CD4-positive, CD25-positive, alpha-beta regulatory T cell (primary cell): ENCODE data around the gene LCORL. TPM values are rescaled to one million over a fixed set of nuclear protein-coding genes. Genes with fewer than 3 reads are reported as not detected.

Source experiments
- ATAC-seq, 2 donors: fragments of 150-1000 bp; cut with Tn5 transposase; one replicate each; pipeline ENCODE4 v1.10.0; 2021; ENCODE audit warnings: low read depth in 2 of 2, moderate number of reproducible peaks in 2 of 2, moderate library complexity in 1 of 2
- DNase-seq, 3 donors: peaks; one replicate each; pipeline versions ENCODE4 v3.0.0 to v3.0.0-alpha.2; 2012 to 2022; ENCODE audit warnings: mixed read lengths in 1 of 3
- H3K27ac ChIP-seq: one replicate; pipeline ENCODE4 v1.7.0; 2013; ENCODE audit warnings: mild to moderate bottlenecking, low read length; ENCODE audit not compliant: insufficient read depth, poor library complexity, severe bottlenecking
- H3K27me3 ChIP-seq: one replicate; pipeline ENCODE4 v1.7.0; 2013; ENCODE audit warnings: low read length; ENCODE audit not compliant: control insufficient read depth, insufficient read depth
- H3K36me3 ChIP-seq: one replicate; pipeline ENCODE4 v1.7.0; 2013; ENCODE audit warnings: mild to moderate bottlenecking, low read length, moderate library complexity; ENCODE audit not compliant: control insufficient read depth, insufficient read depth
- H3K4me1 ChIP-seq: 2 replicates; pipeline ENCODE4 v1.7.0; 2013; ENCODE audit warnings: mild to moderate bottlenecking, low read length; ENCODE audit not compliant: insufficient read depth, control insufficient read depth, poor library complexity, severe bottlenecking
- H3K4me3 ChIP-seq: one replicate; pipeline ENCODE4 v1.7.0; 2013; ENCODE audit warnings: low read depth, mild to moderate bottlenecking, low read length, moderate library complexity
- H3K9me3 ChIP-seq, 2 experiments: 1 replicate in 1 of 2; 2 replicates in 1 of 2; pipeline ENCODE4 v1.7.0; 2013; ENCODE audit warnings: low read length in 2 of 2, mild to moderate bottlenecking in 1 of 2, moderate library complexity in 1 of 2; ENCODE audit not compliant: control insufficient read depth in 2 of 2
- H3K27ac Mint-ChIP-seq, 3 donors: one replicate each; pipeline ENCODE4 v1.8.0; 2020 to 2022; ENCODE audit warnings: mild to moderate bottlenecking in 3 of 3, mixed read lengths in 3 of 3, moderate library complexity in 2 of 3
- H3K27me3 Mint-ChIP-seq: one replicate; pipeline ENCODE4 v1.8.0; 2022; ENCODE audit warnings: mild to moderate bottlenecking, mixed read lengths
- H3K36me3 Mint-ChIP-seq: one replicate; pipeline ENCODE4 v1.8.0; 2020; ENCODE audit warnings: mixed read lengths
- H3K4me1 Mint-ChIP-seq, 4 donors: one replicate each; pipeline ENCODE4 v1.8.0; 2020 to 2022; ENCODE audit warnings: mixed read lengths in 4 of 4, mild to moderate bottlenecking in 1 of 4
- H3K4me3 Mint-ChIP-seq, 4 donors: one replicate each; pipeline ENCODE4 v1.8.0; 2020 to 2022; ENCODE audit warnings: mild to moderate bottlenecking in 4 of 4, mixed read lengths in 4 of 4, moderate library complexity in 3 of 4
- H3K9me3 Mint-ChIP-seq, 7 donors: one replicate each; pipeline ENCODE4 v1.8.0; 2020 to 2022; ENCODE audit warnings: mixed read lengths in 7 of 7, mild to moderate bottlenecking in 3 of 7, moderate library complexity in 2 of 7
- polyA plus RNA-seq, 4 donors: library from polyadenylated mRNA; unstranded; fragments of 300-500 nt; fragmentation: Illumina TruSeq; gene quantifications; one replicate each; pipeline ENCODE4 v1.2.3, GENCODE V29; 2021
- total RNA-seq: library from RNA; stranded (reverse); gene quantifications from one replicate; pipeline ENCODE4 v1.2.3, GENCODE V29; 2022

The LCORL gene
- total and polyA plus RNA-seq, 5 donors from 2014 or later: 7.0 to 15.6 (median 11.3) TPM

DNA sequence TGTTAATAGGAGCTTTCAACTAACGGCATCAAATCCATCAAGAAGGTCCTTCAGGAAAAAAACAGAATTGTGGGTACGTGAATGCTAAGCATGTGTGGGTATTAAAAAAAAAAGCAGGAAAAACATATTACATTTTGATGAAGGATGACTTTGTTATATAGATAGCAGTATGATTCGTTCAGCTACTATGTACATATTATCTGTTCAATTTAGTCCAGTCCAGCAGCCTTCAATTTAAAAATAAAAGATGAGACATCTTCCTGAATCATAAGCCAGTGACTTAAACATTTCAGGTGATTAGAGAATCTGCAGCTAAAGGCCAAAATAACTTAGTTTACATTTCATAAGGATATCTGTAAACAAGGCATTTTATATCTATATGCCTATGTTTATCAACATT, 63.4 kb downstream of the LCORL start:
- H3K36me3 Mint-ChIP-seq: peaks cover 61% of the 10 kb centered on the region
- H3K9me3 Mint-ChIP-seq: peaks cover 0 to 8% (median 1%) of the 10 kb centered on the region in 7 donors
- Histone ChIP-seq H3K27ac (no peak overlapping the region), H3K4me3 (no peak overlapping the region), H3K9me3 (no peaks in the 10 kb centered on the region), H3K27me3 (no peaks in the 10 kb centered on the region), H3K36me3 (peaks cover 24% of the 10 kb centered on the region), H3K4me1 (no peaks in the 10 kb centered on the region)
- H3K4me3 Mint-ChIP-seq: no peak overlapping the region
- no peaks in the 10 kb centered on the region for H3K27me3 Mint-ChIP-seq
- DNase-seq (no peak), ATAC-seq (no peak)
- H3K4me1 Mint-ChIP-seq: peaks cover 0 to 23% (median 11%) of the 10 kb centered on the region in 4 donors
- peak overlapping the region in 1 of 3 donors; percentile 49 for H3K27ac Mint-ChIP-seq

DNA sequence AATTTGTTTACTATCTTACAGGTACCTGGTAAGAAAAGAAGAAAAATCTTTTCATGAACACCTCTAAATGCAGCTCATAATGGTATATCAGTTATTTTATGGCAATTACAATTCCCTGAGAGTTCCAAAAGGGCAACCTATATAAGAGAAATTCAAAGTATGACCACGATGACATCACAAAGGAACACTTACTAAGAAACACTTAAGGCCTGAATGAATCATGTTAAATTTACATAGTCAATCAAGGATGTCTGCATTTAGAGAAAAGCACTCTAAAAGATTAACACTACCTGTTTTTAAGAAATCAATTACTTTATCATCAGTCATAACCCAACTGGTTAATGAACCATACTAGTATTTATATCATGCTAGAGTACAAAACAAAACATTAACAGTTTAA, 63.9 kb downstream of the LCORL start:
- H3K27ac ChIP-seq: no peak overlapping the region
- peaks cover 27% of the 10 kb centered on the region for H3K36me3 ChIP-seq
- Mint-ChIP-seq H3K36me3 (peaks cover 65% of the 10 kb centered on the region), H3K27me3 (no peaks in the 10 kb centered on the region), H3K4me3 (no peak overlapping the region), H3K27ac (peak overlapping the region in 1 of 3 donors; percentile 49), H3K4me1 (peaks cover 1 to 23% (median 11%) of the 10 kb centered on the region in 4 donors), H3K9me3 (peaks cover 0 to 8% (median 1%) of the 10 kb centered on the region in 7 donors)
- H3K4me3 ChIP-seq: no peak overlapping the region
- peak in 1 of 3 donors; percentile 7 for DNase-seq
- no peaks in the 10 kb centered on the region for H3K27me3 ChIP-seq
- H3K9me3 ChIP-seq: no peaks in the 10 kb centered on the region
- H3K4me1 ChIP-seq: no peaks in the 10 kb centered on the region
- ATAC-seq: no peak

DNA sequence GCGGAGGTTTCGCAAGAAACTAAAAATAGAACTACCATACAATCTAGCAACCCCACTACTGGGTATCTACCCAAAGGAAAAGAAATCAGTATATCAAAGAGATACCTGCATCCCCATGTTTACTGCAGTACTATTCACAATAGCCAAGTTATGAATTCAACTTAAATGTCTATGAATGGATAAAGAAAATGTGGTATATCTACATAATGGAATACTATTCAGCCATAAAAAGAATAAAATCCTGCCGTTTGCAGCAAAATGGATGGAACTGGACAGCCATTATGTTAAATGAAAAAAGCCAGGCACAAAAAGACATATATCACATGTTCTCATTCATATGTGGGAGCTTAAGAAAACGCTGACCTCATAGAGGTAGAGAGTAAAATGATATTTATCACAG, 65.3 kb downstream of the LCORL start:
- Mint-ChIP-seq H3K9me3 (peaks cover 0 to 8% (median 1%) of the 10 kb centered on the region in 7 donors), H3K27me3 (no peaks in the 10 kb centered on the region), H3K27ac (no peak overlapping the region), H3K4me3 (no peak overlapping the region), H3K4me1 (peaks cover 2 to 18% (median 10%) of the 10 kb centered on the region in 4 donors), H3K36me3 (peaks cover 57% of the 10 kb centered on the region)
- DNase-seq (no peak), ATAC-seq (no peak)
- H3K27me3 ChIP-seq: no peaks in the 10 kb centered on the region
- H3K4me1 ChIP-seq: no peaks in the 10 kb centered on the region
- peaks cover 20% of the 10 kb centered on the region for H3K36me3 ChIP-seq
- no peak overlapping the region for H3K4me3 ChIP-seq
- no peaks in the 10 kb centered on the region for H3K9me3 ChIP-seq
- no peak overlapping the region for H3K27ac ChIP-seq

DNA sequence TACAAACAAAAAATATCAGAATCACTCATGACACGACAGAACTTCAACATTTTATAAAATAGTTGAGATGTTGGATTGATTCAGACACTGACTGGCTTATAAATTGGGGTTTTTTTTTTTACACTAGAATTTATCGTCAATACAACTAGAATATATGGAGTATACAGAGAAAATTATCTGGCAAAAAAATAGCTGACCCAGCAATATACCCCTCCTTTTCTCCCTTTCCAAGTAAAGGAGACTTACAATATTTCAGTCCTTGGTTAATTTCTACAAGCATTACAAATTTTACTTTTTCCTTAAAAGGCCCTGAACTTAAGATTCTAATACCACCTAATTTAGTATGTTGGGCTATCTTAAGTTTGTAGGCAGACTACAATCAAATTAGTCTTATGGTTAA, 76.3 kb downstream of the LCORL start:
- no peak for ATAC-seq
- Histone ChIP-seq H3K27ac (no peak overlapping the region), H3K9me3 (no peaks in the 10 kb centered on the region), H3K27me3 (no peaks in the 10 kb centered on the region), H3K36me3 (no peaks in the 10 kb centered on the region), H3K4me3 (no peak overlapping the region), H3K4me1 (no peaks in the 10 kb centered on the region)
- Mint-ChIP-seq H3K4me1 (peaks cover 0 to 14% (median 8%) of the 10 kb centered on the region in 4 donors), H3K36me3 (peaks cover 10% of the 10 kb centered on the region), H3K9me3 (no peaks in the 10 kb centered on the region), H3K4me3 (no peak overlapping the region), H3K27ac (no peak overlapping the region), H3K27me3 (no peaks in the 10 kb centered on the region)
- DNase-seq: no peak

DNA sequence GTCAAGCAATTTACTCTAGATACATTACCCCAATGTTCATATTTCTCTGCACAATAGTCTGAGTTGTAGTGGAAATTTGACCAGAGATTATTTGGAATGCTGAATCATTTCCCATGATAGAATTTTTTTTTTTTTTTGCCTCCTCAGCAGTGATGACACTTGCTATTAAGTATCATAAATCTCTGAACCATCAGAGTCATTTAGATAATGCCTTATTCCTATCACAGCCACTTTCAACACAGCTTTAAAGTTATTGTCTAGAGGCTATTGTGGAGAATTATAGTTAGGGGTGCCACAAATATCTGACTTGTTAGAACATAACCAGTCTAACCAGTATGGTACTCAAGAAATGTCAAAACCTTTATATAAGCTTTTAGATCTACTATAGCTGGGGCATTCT, 79.8 kb downstream of the LCORL start:
- no peak overlapping the region for H3K27ac Mint-ChIP-seq
- no peaks in the 10 kb centered on the region for H3K9me3 ChIP-seq
- H3K4me1 ChIP-seq: no peaks in the 10 kb centered on the region
- H3K27me3 Mint-ChIP-seq: no peaks in the 10 kb centered on the region
- DNase-seq (no peak), ATAC-seq (no peak)
- no peak overlapping the region for H3K4me3 ChIP-seq
- peaks cover 6% of the 10 kb centered on the region for H3K36me3 Mint-ChIP-seq
- peaks cover 0 to 2% (median 0%) of the 10 kb centered on the region in 7 donors for H3K9me3 Mint-ChIP-seq
- no peaks in the 10 kb centered on the region for H3K27me3 ChIP-seq
- H3K27ac ChIP-seq: no peak overlapping the region
- H3K4me3 Mint-ChIP-seq: no peak overlapping the region
- H3K36me3 ChIP-seq: no peaks in the 10 kb centered on the region
- peaks cover 0 to 6% (median 0%) of the 10 kb centered on the region in 4 donors for H3K4me1 Mint-ChIP-seq

DNA sequence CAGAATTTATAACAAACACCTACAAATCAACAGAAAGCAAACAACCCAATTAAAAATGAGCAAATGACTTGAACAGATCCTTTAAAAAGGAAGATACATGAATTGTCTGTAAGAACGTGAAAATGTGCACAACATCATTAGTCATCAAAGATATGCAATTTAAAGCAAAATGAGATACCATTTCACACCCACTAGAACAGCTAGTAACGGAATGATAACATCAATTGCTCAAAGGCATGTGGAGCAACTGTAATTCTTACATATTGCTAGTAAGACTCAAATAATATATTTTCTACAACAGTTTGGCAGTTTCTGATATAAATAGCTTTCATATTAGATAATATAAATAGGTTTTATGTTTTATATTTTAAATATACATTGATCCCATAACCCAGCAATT, 82.5 kb downstream of the LCORL start:
- Histone ChIP-seq H3K9me3 (no peaks in the 10 kb centered on the region), H3K4me3 (no peak overlapping the region), H3K36me3 (no peaks in the 10 kb centered on the region), H3K27me3 (no peaks in the 10 kb centered on the region), H3K4me1 (no peaks in the 10 kb centered on the region), H3K27ac (no peak overlapping the region)
- H3K4me1 Mint-ChIP-seq: peaks cover 0 to 7% (median under 1%) of the 10 kb centered on the region in 4 donors
- no peak overlapping the region for H3K4me3 Mint-ChIP-seq
- no peaks in the 10 kb centered on the region for H3K27me3 Mint-ChIP-seq
- ATAC-seq (no peak), DNase-seq (no peak)
- no peak overlapping the region for H3K27ac Mint-ChIP-seq
- H3K36me3 Mint-ChIP-seq: peaks cover 18% of the 10 kb centered on the region
- H3K9me3 Mint-ChIP-seq: peaks cover 0 to 10% (median 2%) of the 10 kb centered on the region in 7 donors

DNA sequence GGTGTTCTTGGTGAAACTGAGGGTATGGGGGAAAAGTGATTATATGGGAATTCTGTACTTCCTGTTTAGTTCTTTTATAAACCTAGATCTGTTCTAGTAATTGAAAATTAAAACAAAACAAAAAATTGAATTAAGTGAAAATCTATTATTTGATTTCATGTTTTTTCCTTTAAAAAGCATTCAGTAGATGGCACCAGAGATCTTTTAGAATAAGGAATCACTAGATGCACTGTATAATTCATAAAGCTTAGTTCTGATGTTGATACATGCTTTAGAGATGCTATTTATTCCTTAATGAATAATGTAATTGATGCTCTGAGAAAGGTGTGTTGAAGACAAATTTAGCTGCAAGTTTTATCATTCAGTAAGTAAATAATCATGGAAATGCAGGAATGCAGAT, 87.3 kb downstream of the LCORL start:
- Histone ChIP-seq H3K36me3 (no peaks in the 10 kb centered on the region), H3K27ac (no peak overlapping the region), H3K27me3 (no peaks in the 10 kb centered on the region), H3K4me3 (no peak overlapping the region), H3K9me3 (no peaks in the 10 kb centered on the region), H3K4me1 (no peaks in the 10 kb centered on the region)
- Mint-ChIP-seq H3K4me3 (no peak overlapping the region), H3K27me3 (no peaks in the 10 kb centered on the region), H3K36me3 (peaks cover 36% of the 10 kb centered on the region), H3K9me3 (peaks cover 0 to 23% (median 5%) of the 10 kb centered on the region in 7 donors), H3K4me1 (peaks cover 0 to 7% (median 4%) of the 10 kb centered on the region in 4 donors), H3K27ac (no peak overlapping the region)
- DNase-seq (no peak), ATAC-seq (no peak)

DNA sequence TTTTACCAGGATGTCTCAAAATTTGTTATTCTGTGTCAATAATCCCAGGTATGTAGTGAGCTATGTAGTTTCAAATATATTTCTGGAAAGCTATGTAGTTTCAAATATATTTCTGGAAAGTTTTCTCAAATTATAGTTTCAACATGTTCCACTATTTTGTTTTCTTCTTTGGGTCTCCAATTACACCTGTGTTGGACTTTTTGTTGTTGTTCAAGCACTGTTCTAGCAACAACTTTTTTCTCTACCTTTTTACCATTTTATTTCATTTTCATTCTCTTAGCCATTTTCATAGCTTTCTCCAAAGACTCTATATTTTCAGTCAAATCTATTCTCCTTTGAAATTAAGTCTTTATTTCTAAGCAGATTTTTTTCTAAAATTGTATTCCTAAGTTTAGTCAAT, 88.4 kb downstream of the LCORL start:
- Mint-ChIP-seq H3K4me1 (peaks cover 0 to 7% (median 3%) of the 10 kb centered on the region in 4 donors), H3K9me3 (peaks cover 0 to 23% (median 7%) of the 10 kb centered on the region in 7 donors), H3K4me3 (no peak overlapping the region), H3K36me3 (peaks cover 39% of the 10 kb centered on the region), H3K27ac (no peak overlapping the region), H3K27me3 (no peaks in the 10 kb centered on the region)
- Histone ChIP-seq H3K4me3 (no peak overlapping the region), H3K36me3 (peaks cover 2% of the 10 kb centered on the region), H3K27ac (no peak overlapping the region), H3K4me1 (no peaks in the 10 kb centered on the region), H3K27me3 (no peaks in the 10 kb centered on the region), H3K9me3 (no peaks in the 10 kb centered on the region)
- ATAC-seq: no peak
- no peak for DNase-seq
